ENCODE measurements around the gene TRAF5. TPM values are rescaled to one million over a fixed set of nuclear protein-coding genes. Genes with fewer than 3 reads are reported as not detected.

TRAF5 gene, protein sequence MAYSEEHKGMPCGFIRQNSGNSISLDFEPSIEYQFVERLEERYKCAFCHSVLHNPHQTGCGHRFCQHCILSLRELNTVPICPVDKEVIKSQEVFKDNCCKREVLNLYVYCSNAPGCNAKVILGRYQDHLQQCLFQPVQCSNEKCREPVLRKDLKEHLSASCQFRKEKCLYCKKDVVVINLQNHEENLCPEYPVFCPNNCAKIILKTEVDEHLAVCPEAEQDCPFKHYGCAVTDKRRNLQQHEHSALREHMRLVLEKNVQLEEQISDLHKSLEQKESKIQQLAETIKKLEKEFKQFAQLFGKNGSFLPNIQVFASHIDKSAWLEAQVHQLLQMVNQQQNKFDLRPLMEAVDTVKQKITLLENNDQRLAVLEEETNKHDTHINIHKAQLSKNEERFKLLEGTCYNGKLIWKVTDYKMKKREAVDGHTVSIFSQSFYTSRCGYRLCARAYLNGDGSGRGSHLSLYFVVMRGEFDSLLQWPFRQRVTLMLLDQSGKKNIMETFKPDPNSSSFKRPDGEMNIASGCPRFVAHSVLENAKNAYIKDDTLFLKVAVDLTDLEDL
- 11.7 and 13.7 TPM in 2 replicates for total RNA-seq

GRCh38 chr1:211326528-211327345 is at the start of gene TRAF5:
Gene TRAF5 (plus strand): TSS chr1:211326833. CDS start chr1:211353240, 26,407 bp downstream.

Other genes with a start within 250 kb of the TRAF5 start
- gene KCNH1, start 192.7 kb upstream of the TRAF5 start, total RNA-seq = 37.0 and 46.4 TPM in 2 replicates
- 36.4 and 38.9 TPM in 2 replicates for gene RCOR3, start 67.5 kb upstream of the TRAF5 start, total RNA-seq
- not detected in 2 replicates for gene RD3, start 165.3 kb downstream of the TRAF5 start, total RNA-seq